GM13976 (cell line): Measurements from ENCODE around the gene ADGRF1.
"Not testable (repeated sequence)": the region's sequence is repeated elsewhere in the genome, so short reads cannot be mapped to it uniquely, and the experiment has no call there.

Source experiments
- DNase-seq: peaks from one replicate; pipeline ENCODE4 v3.0.0; 2012; ENCODE audit warnings: low spot score
- CTCF ChIP-seq: IDR thresholded peaks from 2 replicates; pipeline ENCODE4 v1.5.1; 2012; ENCODE audit warnings: borderline replicate concordance, mild to moderate bottlenecking; ENCODE audit not compliant: insufficient read depth; ENCODE audit errors: extremely low read depth, missing control alignments, control extremely low read depth
- in situ Hi-C: fragments of 300-500 bp; cut with MboI; formaldehyde crosslinking; loops from one replicate; pipeline ENCODE4 v1.12.0; 2022; ENCODE audit warnings: low sequenced_read_pairs, mixed read lengths, inconsistent platforms; ENCODE audit not compliant: unreplicated experiment

The ADGRF1 gene

GRCh38 chr6:47061309-47062300 lies 19.5 kb upstream of the ADGRF1 start:
- DNase-seq: no peak
- TF ChIP-seq CTCF: no peak
- in situ Hi-C loops: no loop called here

GRCh38 chr6:47059216-47059885 lies 17.2 kb upstream of the ADGRF1 start:
- no peak for DNase-seq
- in situ Hi-C loops: no loop called here
- TF ChIP-seq CTCF: no peak

- in situ Hi-C loops: no loop called here
- DNase-seq: no peak
- no peak for TF ChIP-seq CTCF
These were observed 15.9 kb upstream of the ADGRF1 start for GRCh38 chr6:47057830-47058540.

- in situ Hi-C loops: no loop called here
- DNase-seq: no peak
- no peak for TF ChIP-seq CTCF
These were observed 14.7 kb upstream of the ADGRF1 start for GRCh38 chr6:47056832-47057231.

GRCh38 chr6:47054302-47054701 lies 12.2 kb upstream of the ADGRF1 start:
- in situ Hi-C loops, DNase-seq: not testable (repeated sequence)

GRCh38 chr6:47048638-47049037 lies 6.5 kb upstream of the ADGRF1 start:
- no peak for TF ChIP-seq CTCF
- DNase-seq: no peak

More at GRCh38 chr6:47048638-47049037, 6.5 kb upstream of the ADGRF1 start:
- in situ Hi-C loops: loop anchor here (25.0 kb wide), 1 partner anchor 186 kb away; no protein-coding TSS in a partner anchor
